ENCODE measurements around the gene KRT13. TPM values are rescaled to one million over a fixed set of nuclear protein-coding genes. Genes with fewer than 3 reads are reported as not detected.

The KRT13 gene
- total RNA-seq, 1 donor from 2014 or later = 1.9 TPM

DNA sequence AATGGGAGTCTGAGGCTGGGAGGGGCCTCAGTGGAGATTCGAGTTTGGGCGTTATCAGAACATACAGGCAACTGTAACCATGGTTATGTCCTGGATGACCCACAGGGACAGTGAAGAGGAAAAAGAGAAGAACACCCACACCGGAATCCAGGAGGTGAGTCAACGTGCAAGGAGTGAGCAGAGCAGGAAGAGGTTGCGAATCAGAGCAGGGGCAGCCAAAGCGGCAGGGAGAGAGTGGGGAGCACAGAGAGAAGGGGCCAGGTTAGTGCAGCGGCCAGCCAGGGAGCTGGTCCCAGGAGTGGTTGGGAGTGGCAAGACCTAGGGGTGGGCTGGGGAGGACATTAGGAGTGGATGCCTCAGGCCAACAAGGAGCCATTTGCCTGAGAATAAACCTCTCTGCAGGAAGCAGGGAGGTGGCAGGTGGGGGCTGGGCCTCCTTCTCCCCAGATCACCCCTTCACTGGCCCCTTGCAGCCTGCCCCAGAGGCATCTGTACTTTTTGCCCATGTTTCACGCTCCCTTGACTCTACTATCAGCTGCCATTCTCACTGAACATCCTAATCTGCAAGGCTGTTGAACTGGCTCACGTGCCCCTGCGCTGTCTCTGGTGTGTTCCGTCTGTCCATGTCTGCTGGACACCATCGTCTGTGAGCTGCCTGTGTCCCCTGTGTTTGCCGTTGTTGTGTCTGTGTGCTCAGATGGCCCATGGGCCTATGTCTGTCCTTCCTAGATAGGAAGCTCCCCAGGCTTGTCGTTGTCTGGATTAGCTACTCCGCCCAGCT is 5.1 kb downstream of the KRT13 start:
- no peaks in the 10 kb centered on the region for H3K36me3 ChIP-seq
- no peak for DNase-seq (ENCODE audit: low spot score in 2 of 2)
- H3K27me3 ChIP-seq = no peaks in the 10 kb centered on the region
- no peaks in the 10 kb centered on the region for H3K9me3 ChIP-seq
- intact Hi-C loops (cut with DNase I) = no loop called here
- TF ChIP-seq, protein P1, sequence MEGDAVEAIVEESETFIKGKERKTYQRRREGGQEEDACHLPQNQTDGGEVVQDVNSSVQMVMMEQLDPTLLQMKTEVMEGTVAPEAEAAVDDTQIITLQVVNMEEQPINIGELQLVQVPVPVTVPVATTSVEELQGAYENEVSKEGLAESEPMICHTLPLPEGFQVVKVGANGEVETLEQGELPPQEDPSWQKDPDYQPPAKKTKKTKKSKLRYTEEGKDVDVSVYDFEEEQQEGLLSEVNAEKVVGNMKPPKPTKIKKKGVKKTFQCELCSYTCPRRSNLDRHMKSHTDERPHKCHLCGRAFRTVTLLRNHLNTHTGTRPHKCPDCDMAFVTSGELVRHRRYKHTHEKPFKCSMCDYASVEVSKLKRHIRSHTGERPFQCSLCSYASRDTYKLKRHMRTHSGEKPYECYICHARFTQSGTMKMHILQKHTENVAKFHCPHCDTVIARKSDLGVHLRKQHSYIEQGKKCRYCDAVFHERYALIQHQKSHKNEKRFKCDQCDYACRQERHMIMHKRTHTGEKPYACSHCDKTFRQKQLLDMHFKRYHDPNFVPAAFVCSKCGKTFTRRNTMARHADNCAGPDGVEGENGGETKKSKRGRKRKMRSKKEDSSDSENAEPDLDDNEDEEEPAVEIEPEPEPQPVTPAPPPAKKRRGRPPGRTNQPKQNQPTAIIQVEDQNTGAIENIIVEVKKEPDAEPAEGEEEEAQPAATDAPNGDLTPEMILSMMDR (IDR thresholded peaks at IDR 0.05) = no peak
- H3K4me3 ChIP-seq = no peak overlapping the region
- H3K27ac ChIP-seq = no peak overlapping the region
- H3K4me1 ChIP-seq = no peaks in the 10 kb centered on the region

DNA sequence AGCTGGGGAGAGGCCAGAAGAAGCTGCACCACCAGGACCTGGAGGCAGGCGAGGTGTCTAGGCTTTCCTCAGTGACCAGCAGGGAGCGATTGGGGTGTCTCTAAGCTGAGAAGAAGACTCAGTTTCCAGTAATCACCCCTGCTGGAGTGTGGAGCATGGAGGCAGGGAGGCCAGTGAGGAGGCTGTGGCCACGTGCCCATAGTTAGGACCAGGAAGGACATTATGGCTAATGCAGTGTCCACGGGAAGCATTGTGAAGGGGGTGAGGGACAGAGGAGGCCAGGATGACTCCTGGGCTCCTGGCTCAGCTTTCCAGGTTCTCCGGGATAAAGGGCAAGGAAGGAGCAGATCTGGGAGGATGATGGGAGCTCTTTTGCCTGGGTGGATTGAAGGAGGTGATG is 5.7 kb downstream of the KRT13 start:
- Histone ChIP-seq H3K9me3 (no peaks in the 10 kb centered on the region), H3K27me3 (no peaks in the 10 kb centered on the region), H3K27ac (no peak overlapping the region), H3K4me1 (no peaks in the 10 kb centered on the region), H3K4me3 (no peak overlapping the region), H3K36me3 (no peaks in the 10 kb centered on the region)
- TF ChIP-seq, protein P1 (IDR thresholded peaks at IDR 0.05) = no peak
- DNase-seq (ENCODE audit: low spot score in 2 of 2) = no peak
- intact Hi-C loops (cut with DNase I) = no loop called here

DNA sequence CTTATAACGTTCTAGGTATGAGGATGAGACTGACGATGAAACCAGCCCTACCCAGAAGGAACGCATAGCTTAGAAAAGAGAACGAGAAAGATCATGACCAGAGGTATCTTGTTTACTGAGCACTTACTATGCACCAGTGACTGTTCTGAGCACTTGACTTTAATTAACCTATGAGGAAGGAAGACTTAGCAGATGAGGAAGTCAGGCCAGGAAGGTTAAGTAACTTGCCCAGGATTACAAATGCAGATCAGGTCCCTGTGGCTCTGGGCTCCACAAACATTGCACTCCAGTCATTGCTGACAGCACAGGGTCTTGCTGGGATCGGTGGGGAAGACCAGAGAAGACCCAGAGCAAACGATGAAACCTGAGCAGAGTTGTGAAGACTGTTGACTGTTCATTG is 7.1 kb downstream of the KRT13 start:
- TF ChIP-seq, protein P1 (IDR thresholded peaks at IDR 0.05) = no peak
- intact Hi-C loops (cut with DNase I) = no loop called here
- no peaks in the 10 kb centered on the region for H3K27me3 ChIP-seq
- no peaks in the 10 kb centered on the region for H3K36me3 ChIP-seq
- H3K27ac ChIP-seq = no peak overlapping the region
- no peaks in the 10 kb centered on the region for H3K9me3 ChIP-seq
- DNase-seq (ENCODE audit: low spot score in 2 of 2) = no peak
- H3K4me1 ChIP-seq = no peaks in the 10 kb centered on the region
- H3K4me3 ChIP-seq = no peak overlapping the region

DNA sequence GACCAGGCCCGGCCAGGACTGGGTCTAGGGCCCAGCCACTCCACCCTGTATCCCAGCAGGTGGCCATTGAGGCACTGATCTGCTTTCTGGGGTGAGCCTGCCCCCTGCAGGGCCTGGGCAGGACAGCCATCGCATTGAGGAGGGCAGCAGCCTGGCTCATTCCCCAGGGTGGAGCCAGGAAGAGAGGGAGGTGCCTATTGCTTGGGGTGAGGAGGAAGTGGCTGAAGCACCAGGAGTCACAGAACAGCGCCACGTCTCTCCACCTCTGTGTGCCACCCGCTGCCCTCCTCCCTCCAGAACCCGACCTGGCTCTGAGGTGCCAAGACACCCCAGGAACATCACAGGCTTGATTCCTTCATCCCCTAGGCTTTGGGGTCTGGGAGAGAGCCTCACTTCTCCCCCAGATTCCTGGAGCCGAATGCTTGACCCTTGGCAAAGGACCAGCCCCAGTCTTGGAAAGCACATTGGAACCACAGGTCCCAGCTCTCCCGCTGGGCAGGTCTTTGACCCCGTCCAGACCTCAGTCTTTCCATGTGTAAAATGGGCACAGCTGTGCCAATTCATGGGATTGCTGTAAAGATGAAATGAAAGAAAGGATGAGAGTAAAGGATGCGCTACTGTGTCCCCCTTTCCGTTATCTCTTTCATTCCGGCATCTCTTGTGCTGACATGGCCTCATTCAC is 8.5 kb downstream of the KRT13 start:
- peak; percentile 23 to 71 for DNase-seq (ENCODE audit: low spot score in 2 of 2)
- Histone ChIP-seq H3K9me3 (no peaks in the 10 kb centered on the region), H3K27me3 (no peaks in the 10 kb centered on the region), H3K36me3 (no peaks in the 10 kb centered on the region), H3K27ac (no peak overlapping the region), H3K4me1 (no peaks in the 10 kb centered on the region), H3K4me3 (no peak overlapping the region)
- TF ChIP-seq, protein P1 (IDR thresholded peaks at IDR 0.05) = peak in 2 of 3 experiments; percentile 38 to 41
- intact Hi-C loops (cut with DNase I) = no loop called here

DNA sequence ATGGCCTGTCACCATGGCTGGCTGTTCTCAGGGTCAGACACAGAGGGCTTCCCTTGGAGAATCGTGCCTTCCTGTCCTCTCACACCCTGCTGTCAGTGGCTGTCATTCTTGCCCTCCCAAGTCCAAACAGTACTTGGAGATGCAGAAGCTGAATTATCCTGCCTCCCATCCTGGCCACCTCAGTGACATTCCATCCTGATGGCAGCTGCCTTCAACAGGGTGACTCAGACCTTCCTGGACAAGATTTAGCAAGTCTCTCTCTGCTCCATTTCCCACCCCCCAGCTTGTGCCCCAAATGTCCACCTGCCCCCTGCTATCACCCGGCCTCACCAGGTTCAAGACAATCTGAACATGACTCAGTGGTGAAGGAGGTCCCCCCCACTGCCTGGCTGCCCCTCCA is 10.9 kb downstream of the KRT13 start:
- Histone ChIP-seq H3K36me3 (no peaks in the 10 kb centered on the region), H3K4me1 (no peaks in the 10 kb centered on the region), H3K27me3 (no peaks in the 10 kb centered on the region), H3K9me3 (no peaks in the 10 kb centered on the region), H3K27ac (no peak overlapping the region), H3K4me3 (no peak overlapping the region)
- TF ChIP-seq, protein P1 (IDR thresholded peaks at IDR 0.05) = no peak
- no peak for DNase-seq (ENCODE audit: low spot score in 2 of 2)
- intact Hi-C loops (cut with DNase I) = no loop called here
